Activated B cell treated with CpG ODN at 0.5 μM for 24 hours (primary cell): ENCODE results near the gene CLMN. TPM values are rescaled to one million over a fixed set of nuclear protein-coding genes. Genes with fewer than 3 reads are reported as not detected.

Experiments used
- ATAC-seq: fragments of 200-7000 bp; cut with Tn5 transposase; one replicate; pipeline ENCODE4 v1.10.0; 2021; ENCODE audit warnings: low read depth, mild to moderate bottlenecking, moderate library complexity
- CTCF ChIA-PET: fragments of 350-600 bp; sonication (Branson Sonifier 250); formaldehyde crosslinking; loops from one replicate; lab custom pipeline; 2021; ENCODE audit warnings: antibody characterized with exemption; lab: Charles Lee
- POLR2A ChIA-PET: fragments of 350-600 bp; sonication (Branson Sonifier 250); formaldehyde crosslinking; loops from one replicate; lab custom pipeline; 2021; ENCODE audit warnings: antibody characterized with exemption; lab: Charles Lee
- DNase-seq: peaks from one replicate; pipeline ENCODE4 v3.0.0; 2022
- H3K27ac Mint-ChIP-seq: one replicate; pipeline ENCODE4 v1.8.0; 2020; ENCODE audit warnings: mixed read lengths
- H3K27me3 Mint-ChIP-seq: one replicate; pipeline ENCODE4 v1.8.0; 2021; ENCODE audit warnings: mixed read lengths
- H3K36me3 Mint-ChIP-seq: one replicate; pipeline ENCODE4 v1.8.0; 2021; ENCODE audit warnings: low read depth, mixed read lengths
- H3K4me1 Mint-ChIP-seq: one replicate; pipeline ENCODE4 v1.8.0; 2021; ENCODE audit warnings: mixed read lengths
- H3K4me3 Mint-ChIP-seq: one replicate; pipeline ENCODE4 v1.8.0; 2020; ENCODE audit warnings: mild to moderate bottlenecking, mixed read lengths
- H3K9me3 Mint-ChIP-seq: one replicate; pipeline ENCODE4 v1.8.0; 2020; ENCODE audit warnings: mixed read lengths
- CTCF ChIP-seq: fragments of 200-600 bp; IDR thresholded peaks from one replicate; pipeline ENCODE4 v1.8.0; 2022; ENCODE audit warnings: antibody characterized with exemption, mild to moderate bottlenecking
- intact Hi-C: fragments of 100-400 bp; cut with micrococcal nuclease; formaldehyde crosslinking; loops from one replicate; pipeline ENCODE4 v1.15.1; 2024
- total RNA-seq: library from RNA; stranded (reverse); gene quantifications from 2 replicates; pipeline ENCODE4 v1.2.3, GENCODE V29; 2022

Gene CLMN
- total RNA-seq, 1 donor from 2014 or later = 23.9 TPM

GRCh38 chr14:95352481-95352880 lies 32.8 kb upstream of the CLMN start:
- CTCF ChIA-PET = no interaction called here
- no peak for TF ChIP-seq CTCF

GRCh38 chr14:95349241-95349640 lies 29.5 kb upstream of the CLMN start:
- POLR2A ChIA-PET = no interaction called here
- intact Hi-C loops = no loop called here
- no peak overlapping the region for H3K27ac Mint-ChIP-seq

More at GRCh38 chr14:95352481-95352880, 32.8 kb upstream of the CLMN start:
- Mint-ChIP-seq H3K9me3 (no peaks in the 10 kb centered on the region), H3K27ac (no peak overlapping the region), H3K4me1 (peaks cover 4% of the 10 kb centered on the region), H3K27me3 (peaks cover 5% of the 10 kb centered on the region), H3K4me3 (no peak overlapping the region), H3K36me3 (no peaks in the 10 kb centered on the region)
- intact Hi-C loops = no loop called here
- ATAC-seq = no peak
- POLR2A ChIA-PET = no interaction called here
- DNase-seq = no peak

GRCh38 chr14:95348395-95349080 lies 28.8 kb upstream of the CLMN start:
- H3K27ac Mint-ChIP-seq = no peak overlapping the region
- ATAC-seq = no peak
- no peak for DNase-seq
- CTCF ChIA-PET = no interaction called here
- no peak for TF ChIP-seq CTCF
- peaks cover 7% of the 10 kb centered on the region for H3K27me3 Mint-ChIP-seq
- peaks cover under 1% of the 10 kb centered on the region for H3K4me1 Mint-ChIP-seq
- no peaks in the 10 kb centered on the region for H3K9me3 Mint-ChIP-seq
- H3K36me3 Mint-ChIP-seq = no peaks in the 10 kb centered on the region
- POLR2A ChIA-PET = no interaction called here
- intact Hi-C loops = no loop called here
- no peak overlapping the region for H3K4me3 Mint-ChIP-seq

More at GRCh38 chr14:95349241-95349640, 29.5 kb upstream of the CLMN start:
- no peaks in the 10 kb centered on the region for H3K36me3 Mint-ChIP-seq
- H3K27me3 Mint-ChIP-seq = peaks cover 5% of the 10 kb centered on the region
- CTCF ChIA-PET = no interaction called here
- no peak for DNase-seq
- peaks cover 4% of the 10 kb centered on the region for H3K4me1 Mint-ChIP-seq
- H3K9me3 Mint-ChIP-seq = no peaks in the 10 kb centered on the region
- ATAC-seq = no peak
- no peak for TF ChIP-seq CTCF
- no peak overlapping the region for H3K4me3 Mint-ChIP-seq

GRCh38 chr14:95346820-95347219 lies 27.1 kb upstream of the CLMN start:
- H3K27me3 Mint-ChIP-seq = peaks cover 11% of the 10 kb centered on the region
- ATAC-seq (no peak), DNase-seq (no peak)
- H3K36me3 Mint-ChIP-seq = no peaks in the 10 kb centered on the region
- no peaks in the 10 kb centered on the region for H3K9me3 Mint-ChIP-seq
- ChIA-PET POLR2A (no interaction called here), CTCF (no interaction called here)
- H3K4me3 Mint-ChIP-seq = no peak overlapping the region
- no peak for TF ChIP-seq CTCF
- no peak overlapping the region for H3K27ac Mint-ChIP-seq
- H3K4me1 Mint-ChIP-seq = no peaks in the 10 kb centered on the region
- intact Hi-C loops = loop anchor here (2.0 kb wide), 1 partner anchor 20 kb away; no protein-coding TSS in a partner anchor

DNA sequence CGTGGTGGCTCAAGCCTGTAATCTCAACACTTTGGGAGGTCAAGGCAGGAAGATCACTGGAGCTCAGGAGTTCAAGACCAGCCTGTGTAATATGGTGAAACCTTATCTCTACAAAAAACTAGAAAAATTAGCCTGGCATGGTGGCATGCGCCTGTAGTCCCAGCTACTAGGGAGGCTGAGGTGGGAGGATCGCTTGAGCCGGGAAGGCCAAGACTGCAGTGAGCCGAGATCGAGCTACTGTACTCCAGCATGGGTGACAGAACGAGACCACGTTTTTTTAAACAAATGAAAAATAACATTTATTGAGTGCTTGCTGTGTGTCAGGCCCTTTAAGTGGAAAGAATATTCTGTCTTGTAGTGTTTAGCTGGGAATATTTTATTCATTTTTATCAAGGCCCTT lies 26.6 kb upstream of the CLMN start:
- no peaks in the 10 kb centered on the region for H3K9me3 Mint-ChIP-seq
- H3K27me3 Mint-ChIP-seq = peaks cover 13% of the 10 kb centered on the region
- CTCF ChIA-PET = no interaction called here
- H3K4me1 Mint-ChIP-seq = no peaks in the 10 kb centered on the region
- H3K4me3 Mint-ChIP-seq = no peak overlapping the region
- no peak overlapping the region for H3K27ac Mint-ChIP-seq
- H3K36me3 Mint-ChIP-seq = no peaks in the 10 kb centered on the region
- DNase-seq = no peak
- no peak for ATAC-seq
- intact Hi-C loops = loop anchor here (2.0 kb wide), 1 partner anchor 19 kb away; no protein-coding TSS in a partner anchor
- TF ChIP-seq CTCF = no peak
- POLR2A ChIA-PET = no interaction called here
